NCI-H446 treated with DMSO at 0.1 percent for 48 hours (cell line): Measurements from ENCODE around the gene PACRG.
A peak's percentile ranks its signal among the peaks of the same experiment; 100 is the strongest.

Experiments used
- DNase-seq: peaks from one replicate; lab custom pipeline; 2025; lab: John Stamatoyannopoulos, UW

Gene PACRG

DNA sequence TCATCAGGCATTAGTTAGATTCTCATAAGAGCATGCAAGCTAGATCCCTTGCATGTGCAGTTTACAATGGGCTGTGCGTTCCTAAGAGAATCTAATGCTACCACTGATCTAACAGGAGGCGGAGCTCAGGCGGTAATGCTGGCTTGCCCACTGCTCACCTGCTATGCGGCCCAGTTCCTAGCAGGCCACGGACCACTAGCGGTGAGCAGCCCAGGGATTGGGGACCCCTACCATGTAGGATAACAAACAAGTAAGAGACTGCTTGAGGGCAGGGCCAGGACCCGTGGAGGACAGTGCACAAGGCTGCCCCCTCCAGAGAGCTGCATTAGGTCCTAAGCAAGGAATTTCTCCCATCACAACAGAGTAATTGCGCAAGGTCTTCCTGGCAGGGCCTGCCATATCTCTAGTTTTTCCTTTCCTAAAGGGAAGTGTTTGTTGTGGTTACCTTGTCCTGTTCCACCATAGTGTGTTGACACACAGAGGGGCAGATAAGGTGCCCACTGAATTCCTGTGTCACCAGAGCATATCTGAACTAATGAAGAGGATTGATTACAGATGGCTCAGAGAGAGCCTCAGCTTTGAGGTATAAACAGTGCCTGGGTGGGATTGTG lies 58.0 kb downstream of the PACRG start:
- no peak for DNase-seq

DNA sequence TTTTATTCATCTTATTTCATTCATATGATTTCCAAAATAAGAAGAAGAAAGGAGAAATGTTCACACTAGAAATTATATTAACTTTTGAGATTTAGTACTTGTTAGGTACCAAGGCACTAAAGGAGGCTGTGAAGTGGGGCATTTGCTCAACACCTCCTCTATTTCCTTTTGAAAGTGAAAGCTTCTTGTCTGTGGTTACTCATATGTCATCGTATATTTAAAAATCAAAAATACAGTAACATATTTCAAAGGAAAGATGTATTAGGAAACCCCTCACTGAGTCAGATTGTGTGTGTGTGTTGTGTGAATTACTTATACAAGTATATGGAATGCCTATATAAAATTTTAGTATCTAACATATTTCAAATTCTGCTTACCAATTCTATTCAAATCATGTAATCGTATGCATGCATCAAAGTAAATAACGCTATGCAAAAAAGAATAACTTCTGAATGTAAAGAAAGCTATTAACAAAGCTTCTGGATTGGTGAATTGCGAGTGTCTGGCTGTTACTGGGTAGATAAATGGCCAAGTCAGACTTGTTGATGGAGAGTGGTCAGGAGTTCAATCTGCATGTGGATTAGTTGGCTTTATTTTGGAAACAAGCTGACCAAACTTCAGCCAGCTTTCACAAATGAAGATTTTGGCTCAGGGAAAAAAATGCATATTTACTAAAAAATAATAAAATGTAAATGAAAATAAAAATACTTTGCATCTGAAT lies 70.9 kb downstream of the PACRG start:
- DNase-seq, result no peak

DNA sequence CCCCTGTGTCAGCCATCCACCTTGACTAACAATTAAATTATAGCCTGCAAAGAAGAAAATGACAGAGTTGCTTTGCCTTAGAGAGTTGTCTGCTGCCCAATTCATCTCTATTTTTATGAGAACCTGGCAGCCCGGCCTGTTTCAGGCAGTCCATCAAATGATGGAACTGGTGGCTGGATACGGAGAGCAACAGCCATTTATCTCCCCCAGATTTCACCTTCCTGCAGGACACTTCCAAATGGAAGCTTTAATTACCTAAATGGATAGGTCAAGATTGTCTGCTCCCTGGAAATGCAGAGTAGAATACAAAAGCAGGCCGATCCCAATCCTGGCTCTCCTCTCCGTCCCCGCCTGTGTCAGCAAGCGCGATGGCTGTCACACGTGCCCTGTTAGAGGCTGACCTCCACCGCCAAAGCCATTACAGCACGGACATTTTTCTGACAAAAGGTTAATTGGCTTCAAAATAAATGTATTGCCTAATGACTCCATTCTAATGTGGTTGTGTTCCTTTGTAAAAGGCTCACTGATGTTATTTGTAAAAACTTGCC lies 86.7 kb downstream of the PACRG start:
- no peak for DNase-seq

DNA sequence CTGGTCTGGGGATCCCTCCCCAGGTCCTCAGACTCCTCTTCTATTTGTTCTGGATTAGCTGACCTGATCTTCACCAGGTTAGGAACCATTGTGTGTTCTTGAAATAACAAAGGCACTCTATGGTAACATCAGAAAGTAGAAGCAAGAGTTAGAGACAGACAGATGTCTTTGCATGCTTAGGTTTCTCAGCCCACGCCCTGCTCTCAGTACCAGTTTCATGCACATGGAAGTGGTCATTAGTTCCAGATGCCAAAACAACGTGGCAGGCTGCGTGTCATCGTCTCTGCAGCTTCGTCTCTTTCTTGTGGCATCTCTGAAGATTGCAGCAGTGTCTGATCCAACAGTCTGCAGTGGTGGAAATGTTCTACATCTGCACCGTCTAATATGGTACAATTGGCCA lies 89.4 kb downstream of the PACRG start:
- no peak for DNase-seq

DNA sequence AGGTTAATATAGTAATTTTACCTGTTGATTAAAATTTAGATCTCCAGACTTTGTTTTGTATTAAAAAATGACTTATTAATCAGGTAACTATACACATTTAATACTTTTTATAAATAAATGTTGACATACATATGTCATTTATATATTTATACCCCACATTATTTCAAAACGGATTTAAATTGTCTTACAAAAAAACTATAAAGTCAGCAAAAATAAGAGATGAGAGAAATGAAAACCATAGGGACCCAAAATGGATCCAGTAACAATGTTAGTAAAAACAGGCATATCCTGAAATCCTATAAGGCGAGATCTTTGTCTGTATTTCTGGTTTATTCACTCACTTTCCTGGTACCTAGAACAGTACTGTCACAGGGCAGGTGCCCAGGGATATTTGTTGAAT lies 91.5 kb downstream of the PACRG start:
- DNase-seq, result no peak

DNA sequence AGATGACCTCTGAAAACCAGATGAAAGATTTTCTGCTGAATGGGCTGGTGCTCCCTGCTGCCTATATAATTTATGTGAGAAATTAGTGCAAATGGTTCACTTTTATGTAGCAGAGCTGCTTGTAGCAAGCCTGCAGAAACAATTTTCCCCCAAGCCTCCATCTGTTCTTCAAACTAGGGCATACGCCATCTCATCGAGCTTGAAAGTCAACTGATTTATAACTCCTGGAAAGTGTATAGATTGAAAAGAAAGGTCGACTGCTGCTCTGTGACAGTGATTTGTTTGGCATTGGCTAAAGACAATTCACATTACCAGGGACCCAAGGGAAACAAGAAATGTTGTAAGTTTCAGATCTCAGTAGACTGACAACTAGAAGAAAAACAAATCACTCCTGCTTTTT lies 93.3 kb downstream of the PACRG start:
- DNase-seq, result no peak

DNA sequence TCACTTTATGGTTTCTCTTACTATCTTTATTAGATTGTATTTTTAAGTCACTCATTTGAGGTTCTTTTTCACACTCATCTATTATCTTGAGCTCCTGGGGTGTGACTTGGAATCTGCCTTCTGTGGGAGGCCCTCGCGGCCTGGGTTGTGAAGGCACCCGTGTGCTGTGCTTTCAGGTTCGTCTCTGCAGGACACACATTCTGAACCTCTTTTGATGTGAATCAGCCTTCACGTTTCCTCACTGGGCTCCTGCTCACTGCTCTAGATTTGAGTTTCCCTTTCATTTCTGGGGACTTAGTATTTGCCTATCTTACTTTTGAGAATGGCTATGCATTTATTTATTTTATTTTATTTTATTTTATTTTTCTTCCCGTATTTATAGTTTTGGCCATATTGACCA lies 97.8 kb downstream of the PACRG start:
- DNase-seq, result no peak

DNA sequence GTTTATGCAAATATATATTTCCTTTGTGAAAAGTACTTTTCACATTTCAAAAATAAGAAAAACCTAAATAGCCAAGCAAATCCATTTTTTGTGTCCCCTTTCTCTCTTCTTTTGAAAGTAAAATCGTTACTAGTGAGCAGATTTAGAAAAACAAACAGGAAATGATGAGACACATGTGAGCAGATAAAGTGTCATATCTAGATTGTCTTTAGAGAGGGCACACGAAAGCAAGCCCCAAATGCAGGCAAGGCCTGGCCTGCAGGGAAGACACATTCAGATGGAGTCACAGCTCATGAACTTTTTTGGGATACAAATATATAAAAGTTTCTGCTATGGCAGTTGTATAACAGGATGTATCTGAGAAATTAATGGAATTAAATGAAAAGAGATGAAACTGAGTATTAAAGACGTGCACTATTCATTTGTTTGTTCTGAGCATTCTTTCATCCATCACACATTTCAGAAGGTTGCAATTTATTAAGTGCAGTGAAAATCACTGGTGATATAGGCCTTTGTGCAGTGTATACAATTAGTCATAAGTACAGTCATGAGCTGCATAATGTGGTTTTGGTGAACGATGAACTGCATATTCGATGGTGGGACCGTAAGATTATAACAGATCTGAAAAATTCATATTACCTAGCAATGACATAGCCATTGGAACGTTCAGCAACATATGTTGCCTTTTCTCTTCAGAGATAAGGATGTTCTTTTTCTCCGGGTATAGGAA lies 101.4 kb downstream of the PACRG start:
- DNase-seq, result no peak

DNA sequence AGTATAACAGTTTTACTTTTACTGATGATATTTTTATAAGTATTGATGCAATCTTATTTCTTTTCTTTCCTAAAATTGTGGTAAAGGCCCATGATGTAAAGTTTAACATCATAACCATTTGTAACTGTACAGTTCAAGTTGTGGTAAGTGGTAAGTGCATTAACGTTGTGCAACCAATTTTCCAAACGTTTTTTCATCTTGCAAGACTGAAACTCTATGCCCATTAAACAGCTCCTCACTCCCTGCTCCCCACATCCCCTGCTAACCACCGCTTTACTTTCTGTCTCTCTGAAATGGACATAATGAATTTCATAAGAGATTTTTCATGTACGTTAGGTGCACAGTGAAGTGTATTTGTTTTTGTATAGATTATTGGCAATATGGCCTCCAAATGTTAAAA lies 106.0 kb downstream of the PACRG start:
- no peak for DNase-seq

DNA sequence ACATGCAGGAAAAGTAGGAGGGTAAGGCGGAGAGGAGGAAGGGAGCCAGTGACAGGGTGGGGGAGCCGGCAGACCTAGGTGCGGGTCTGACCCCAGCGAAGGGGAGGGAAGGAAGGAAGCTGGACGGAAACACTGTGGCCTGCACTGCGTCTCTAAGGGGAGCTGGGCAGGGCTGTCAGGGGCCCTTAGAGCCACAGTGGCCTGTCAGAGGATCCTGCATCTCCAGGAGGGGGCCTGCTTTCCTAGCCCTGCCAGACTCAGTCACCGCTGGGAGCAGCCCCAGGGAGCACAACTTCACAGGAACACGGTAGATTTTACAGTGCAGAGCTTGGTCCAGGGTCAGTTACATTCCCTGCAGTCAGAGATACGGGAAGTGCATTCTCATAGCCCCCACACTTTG lies 118.2 kb downstream of the PACRG start:
- DNase-seq, result no peak

DNA sequence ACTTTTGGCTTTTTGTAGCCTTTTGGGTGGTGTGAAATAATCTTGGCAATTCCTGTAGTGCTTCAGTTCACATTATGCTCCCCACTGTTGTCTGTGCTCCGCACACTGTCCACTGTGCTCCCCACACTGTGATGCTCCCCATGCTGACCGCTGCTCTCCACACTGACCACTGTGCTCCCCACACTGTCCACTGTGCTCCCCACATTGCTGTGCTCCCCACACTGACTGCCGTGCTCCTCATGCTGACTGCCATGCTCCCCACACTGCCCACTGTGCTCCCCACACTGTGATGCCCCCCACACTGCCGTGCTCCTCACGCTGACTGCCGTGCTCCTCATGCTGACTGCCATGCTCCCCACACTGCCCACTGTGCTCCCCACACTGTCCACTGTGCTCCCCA lies 118.9 kb downstream of the PACRG start:
- no peak for DNase-seq

DNA sequence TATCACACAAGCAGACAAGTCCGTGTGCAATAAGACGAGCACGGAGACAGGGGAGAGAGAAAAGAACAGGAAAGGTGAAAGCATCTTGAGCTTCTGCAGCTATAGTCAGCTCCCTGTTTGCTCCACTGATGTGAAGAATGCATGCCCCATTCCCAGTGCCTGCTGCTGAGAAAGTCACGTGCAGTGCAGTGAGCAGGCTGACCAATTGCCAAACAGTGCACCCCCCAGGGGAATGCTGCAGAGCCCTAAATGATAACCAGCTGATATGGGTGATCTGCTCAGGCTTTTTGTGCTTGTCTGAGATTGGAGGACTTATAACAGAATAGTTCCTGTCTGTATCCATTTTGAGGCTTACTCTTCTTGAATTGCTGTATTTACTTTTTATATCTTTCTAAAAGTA lies 121.5 kb downstream of the PACRG start:
- no peak for DNase-seq

DNA sequence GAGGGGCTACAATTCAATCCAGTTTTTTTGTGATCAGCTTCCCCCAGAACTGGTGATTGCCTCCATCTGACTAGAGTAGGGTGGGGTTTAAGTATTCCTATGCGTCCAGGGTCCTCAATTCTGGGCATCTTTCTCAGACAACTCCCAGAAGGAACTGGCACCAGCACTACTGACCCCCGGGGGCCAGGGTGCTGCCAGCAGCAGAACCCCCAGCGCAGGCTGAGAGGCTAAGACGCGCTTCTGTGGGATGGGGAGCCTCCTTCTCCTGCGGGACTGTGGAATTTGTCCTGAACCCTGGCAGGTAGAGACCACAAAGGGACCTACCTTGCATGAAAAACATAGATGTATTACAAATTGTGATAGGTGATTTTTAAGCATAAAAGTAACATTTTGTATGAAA lies 124.4 kb downstream of the PACRG start:
- no peak for DNase-seq

DNA sequence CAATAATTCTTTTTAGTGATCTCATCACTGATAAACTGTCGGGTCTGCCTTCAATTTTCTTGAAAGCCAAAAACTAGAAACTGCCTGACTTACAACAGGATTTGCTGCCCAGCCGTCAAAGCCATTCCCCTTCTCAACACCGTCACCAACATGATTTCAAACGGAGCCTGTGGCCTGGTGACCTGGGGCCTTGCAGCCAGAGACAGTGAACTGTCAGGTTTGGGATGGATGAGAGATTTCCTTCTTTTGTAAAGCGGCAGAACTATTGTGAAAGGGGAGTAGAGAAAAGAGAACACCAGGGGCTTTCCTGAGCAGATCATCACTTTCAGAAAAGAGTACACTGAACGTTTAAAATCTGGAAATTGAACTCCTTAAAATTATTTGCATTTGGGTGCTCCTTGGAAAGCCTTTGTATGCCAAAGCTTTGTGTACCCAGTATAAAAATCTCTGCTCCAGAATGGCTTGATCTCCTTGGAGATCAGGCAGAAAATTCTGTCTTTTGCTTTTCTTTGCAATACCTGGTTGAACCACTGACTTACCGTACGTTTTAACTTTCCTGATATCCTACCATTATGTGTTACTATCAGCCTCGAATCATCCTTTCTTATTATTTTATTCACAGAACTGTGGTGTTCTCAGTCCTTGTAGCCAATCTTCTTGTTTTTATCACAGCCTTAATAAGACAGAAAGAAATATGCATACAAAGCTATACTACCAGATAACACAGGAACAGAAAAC lies 125.2 kb downstream of the PACRG start:
- no peak for DNase-seq

DNA sequence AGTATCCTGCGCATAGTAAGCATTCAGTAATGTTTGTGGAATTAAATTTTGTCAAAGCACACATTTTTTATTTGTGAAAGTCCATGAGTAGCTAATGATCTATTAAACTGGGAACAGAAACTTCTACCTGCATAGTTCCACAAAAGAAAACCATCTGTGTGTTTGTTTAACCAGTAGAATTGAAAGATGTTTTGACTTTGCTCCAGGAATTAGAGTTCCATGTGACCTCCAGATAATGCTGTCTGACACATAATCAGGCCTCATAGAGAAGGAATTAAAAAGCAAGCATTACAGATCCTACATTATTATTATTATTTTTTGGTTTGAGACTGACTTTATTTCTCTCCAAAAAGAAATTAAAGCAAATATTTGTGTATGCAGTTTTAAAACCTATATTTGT lies 126.5 kb downstream of the PACRG start:
- no peak for DNase-seq

DNA sequence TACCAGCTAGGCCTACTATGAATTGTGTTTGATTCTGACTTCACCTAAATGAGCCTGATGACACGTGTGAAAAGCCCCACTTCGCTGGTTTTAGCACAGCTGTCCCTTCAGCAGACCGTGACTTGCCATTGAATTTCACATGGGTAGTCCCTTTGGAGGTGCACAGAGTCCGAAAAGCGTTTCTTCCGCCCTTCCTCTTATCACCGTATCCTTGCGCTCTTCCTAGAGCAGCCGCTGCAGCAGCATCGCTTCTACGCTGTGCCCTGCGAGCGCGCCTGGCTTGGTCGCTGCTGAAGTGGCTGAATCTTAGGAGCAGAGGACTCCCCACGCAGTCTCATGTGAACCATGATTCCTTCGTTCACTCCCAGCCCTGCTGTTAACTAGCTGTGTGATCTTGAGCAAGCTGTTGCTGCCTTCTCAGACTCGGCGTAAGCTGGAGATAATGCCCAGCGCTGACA lies 127.0 kb downstream of the PACRG start:
- no peak for DNase-seq

DNA sequence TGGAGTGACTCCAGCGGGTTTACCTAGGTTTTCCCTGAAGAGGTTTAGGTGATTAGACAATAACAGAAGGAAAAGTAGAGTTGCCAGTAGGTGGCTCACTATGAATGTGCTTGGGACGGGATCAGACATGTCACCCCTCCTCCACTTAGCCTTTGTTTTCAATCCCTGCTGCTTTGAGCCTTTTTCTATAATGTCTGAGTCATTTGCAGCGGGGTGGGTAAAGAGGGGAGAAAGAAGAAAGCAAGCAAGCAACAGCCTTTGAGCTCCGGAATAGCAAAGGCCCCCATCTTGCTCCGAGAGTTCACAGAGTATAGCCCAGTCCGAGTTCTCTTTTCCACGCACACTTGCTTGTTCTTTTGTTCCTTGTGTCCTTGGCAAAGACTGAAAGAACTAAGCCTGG lies 129.1 kb downstream of the PACRG start:
- peak; percentile 4 for DNase-seq

DNA sequence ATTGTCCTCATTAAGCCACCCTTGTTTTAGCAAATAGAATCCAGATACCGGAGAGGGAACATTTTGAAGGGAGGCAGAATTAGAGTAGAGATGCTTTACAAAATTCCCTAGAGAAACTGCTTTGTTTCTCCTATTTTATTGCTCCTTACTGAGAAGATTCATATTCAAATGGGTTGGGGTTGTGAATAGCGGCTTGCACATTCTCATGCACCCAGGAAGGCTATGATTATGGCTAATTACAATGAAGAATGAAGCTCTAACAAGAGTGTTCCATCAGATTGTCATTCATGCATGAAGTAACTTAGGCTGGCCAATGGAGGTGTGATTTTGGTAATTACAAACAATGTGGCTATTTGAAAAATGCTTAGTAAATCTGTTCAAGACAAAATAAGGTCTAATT lies 129.6 kb downstream of the PACRG start:
- DNase-seq, result no peak

DNA sequence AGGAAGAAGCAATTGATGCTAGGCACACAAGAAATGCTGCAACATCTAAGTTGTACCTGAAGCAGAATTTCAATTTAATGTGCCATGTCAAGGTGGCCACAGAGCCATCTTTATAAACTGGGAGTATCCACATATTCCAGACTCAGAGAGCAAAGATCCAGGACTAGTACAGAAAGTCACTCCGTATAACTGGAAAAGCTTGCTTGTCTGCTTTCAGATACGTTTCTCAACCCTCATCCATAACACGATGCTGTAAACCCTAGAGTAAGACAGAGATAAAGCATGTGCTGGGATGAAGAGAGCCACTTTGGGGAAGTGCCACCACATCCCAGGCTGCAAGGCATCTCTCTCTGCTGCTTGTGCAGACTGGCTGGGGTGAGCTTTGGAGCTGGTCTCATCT lies 134.7 kb downstream of the PACRG start:
- DNase-seq, result no peak

DNA sequence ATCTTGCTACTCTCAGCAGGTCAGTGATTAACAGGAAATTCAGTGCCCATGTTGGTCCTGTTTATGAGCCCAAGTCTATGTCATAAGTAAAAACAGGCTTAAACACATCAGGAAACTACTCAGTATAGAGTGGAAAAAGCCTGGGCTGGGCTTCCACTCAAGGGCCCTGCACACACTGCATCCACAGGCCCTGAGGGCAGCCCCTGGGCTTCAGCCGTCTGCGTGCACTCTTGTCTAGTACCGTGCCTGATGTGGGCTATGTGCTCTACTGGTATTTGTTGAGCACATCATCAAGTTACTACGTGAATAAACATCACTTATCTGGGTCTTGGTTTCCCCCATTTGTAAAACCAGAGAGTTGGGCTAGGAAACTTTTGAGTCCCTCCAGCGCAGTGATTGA lies 135.2 kb downstream of the PACRG start:
- DNase-seq, result no peak

DNA sequence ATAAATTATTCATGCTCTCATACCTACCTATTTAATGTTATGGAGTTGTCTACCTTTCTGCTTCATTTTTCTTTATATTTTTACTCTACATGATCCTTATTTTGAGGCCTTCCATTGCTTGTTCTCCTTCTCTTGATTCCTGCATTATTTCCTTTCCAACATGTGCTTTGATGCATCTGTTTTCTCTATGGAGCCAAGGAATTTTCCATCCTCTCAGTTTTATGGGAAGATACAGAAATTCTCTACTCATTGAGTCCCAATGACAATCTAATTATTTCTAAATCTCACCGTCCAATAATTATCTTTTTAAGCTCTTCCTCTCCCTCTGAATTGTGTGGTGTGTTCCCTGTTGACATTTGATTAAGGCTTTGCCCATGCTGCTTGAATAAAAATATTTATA lies 136.0 kb downstream of the PACRG start:
- no peak for DNase-seq

DNA sequence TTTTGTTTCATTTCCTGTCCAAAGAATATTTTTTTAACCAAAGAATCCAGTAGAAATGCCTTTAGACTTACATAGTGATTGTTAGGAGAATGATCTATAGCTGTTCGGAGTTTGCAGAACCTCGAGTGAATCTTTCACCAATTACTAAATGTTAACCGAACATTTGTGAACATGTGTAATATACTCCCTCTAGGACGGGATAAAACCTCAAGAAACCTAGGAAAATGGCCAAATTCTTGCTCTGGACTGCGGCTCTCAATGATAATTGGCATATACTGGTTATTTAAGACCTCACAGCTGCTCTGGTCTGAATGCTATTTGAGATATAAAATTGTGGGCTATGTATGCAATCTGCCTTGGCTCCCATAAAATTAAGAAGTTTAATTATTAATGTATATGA lies 137.1 kb downstream of the PACRG start:
- no peak for DNase-seq
